Breast epithelium (tissue), 3 donors: ENCODE data around the gene ECE1.

ENCODE experiments used
- POLR2AphosphoS5 ChIP-seq, 3 donors: sonication (generic); formaldehyde crosslinking; IDR thresholded peaks; one replicate each; pipeline ENCODE4 v1.6.1; 2017; ENCODE audit warnings: antibody characterized with exemption in 3 of 3
- TF ChIP-seq, protein P1 (sequence below), 3 donors: fragments of 450-650 bp; IDR thresholded peaks; one replicate each; pipeline ENCODE4 v1.5.1; 2016 to 2017; ENCODE audit warnings: antibody characterized with exemption in 3 of 3, mild to moderate bottlenecking in 3 of 3, moderate library complexity in 3 of 3

DNA sequence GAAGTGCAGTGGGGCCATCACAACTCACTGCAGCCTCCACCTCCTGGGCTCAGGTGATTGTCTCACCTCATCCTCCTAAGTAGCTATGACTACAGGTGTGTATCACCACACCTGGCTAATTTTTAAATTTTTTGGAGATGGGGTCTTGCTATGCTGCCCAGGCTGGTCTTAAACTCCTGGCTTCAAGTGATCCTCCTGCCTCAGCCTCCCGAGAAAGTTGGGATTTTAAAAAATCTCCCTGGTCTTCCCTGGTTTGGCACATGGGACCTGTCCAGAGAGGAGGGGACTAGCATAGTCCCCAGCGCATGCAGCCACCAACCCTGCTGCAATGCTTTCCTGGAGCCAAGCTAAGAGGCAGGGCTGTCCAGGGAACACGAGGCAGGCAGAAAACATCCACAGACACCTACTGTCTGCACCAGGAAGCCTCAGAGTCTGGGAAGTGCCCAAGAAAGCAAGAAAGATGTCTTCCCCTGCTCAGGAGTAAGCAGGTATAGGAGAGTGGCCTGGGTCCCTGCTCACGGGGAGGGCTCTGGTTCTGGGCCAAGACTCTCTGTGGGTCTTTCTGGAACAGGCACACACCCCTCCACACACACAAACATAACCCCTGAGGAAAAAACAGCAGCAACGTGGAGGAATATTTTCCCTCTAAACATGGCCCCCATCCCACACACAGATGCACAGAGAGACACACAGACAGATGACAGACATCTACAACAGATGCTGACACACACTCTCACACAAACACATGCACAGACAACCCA lies 30.8 kb downstream of the ECE1 start:
- TF ChIP-seq, protein P1, sequence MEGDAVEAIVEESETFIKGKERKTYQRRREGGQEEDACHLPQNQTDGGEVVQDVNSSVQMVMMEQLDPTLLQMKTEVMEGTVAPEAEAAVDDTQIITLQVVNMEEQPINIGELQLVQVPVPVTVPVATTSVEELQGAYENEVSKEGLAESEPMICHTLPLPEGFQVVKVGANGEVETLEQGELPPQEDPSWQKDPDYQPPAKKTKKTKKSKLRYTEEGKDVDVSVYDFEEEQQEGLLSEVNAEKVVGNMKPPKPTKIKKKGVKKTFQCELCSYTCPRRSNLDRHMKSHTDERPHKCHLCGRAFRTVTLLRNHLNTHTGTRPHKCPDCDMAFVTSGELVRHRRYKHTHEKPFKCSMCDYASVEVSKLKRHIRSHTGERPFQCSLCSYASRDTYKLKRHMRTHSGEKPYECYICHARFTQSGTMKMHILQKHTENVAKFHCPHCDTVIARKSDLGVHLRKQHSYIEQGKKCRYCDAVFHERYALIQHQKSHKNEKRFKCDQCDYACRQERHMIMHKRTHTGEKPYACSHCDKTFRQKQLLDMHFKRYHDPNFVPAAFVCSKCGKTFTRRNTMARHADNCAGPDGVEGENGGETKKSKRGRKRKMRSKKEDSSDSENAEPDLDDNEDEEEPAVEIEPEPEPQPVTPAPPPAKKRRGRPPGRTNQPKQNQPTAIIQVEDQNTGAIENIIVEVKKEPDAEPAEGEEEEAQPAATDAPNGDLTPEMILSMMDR (IDR thresholded peaks at IDR 0.05), result no peak
- TF ChIP-seq POLR2AphosphoS5 (IDR thresholded peaks at IDR 0.05), result no peak
